AG10803 (cell line): ENCODE results near the gene NR1I2.

Experiments
- DNase-seq: peaks from one replicate; pipeline ENCODE4 v3.0.0; 2010; ENCODE audit warnings: low read depth
- H3K4me3 ChIP-seq: 2 replicates; pipeline ENCODE4 v1.5.1; 2011; ENCODE audit warnings: mild to moderate bottlenecking, low read length, control low read depth
- TF ChIP-seq, protein P1 (sequence below): conservative IDR thresholded peaks from 2 replicates; pipeline ENCODE4 v1.5.1; 2011; ENCODE audit warnings: mild to moderate bottlenecking, low read length, control low read depth, inconsistent platforms

The NR1I2 gene

DNA sequence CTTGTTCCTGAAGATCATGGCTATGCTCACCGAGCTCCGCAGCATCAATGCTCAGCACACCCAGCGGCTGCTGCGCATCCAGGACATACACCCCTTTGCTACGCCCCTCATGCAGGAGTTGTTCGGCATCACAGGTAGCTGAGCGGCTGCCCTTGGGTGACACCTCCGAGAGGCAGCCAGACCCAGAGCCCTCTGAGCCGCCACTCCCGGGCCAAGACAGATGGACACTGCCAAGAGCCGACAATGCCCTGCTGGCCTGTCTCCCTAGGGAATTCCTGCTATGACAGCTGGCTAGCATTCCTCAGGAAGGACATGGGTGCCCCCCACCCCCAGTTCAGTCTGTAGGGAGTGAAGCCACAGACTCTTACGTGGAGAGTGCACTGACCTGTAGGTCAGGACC is 35.2 kb downstream of the NR1I2 start:
- TF ChIP-seq, protein P1, sequence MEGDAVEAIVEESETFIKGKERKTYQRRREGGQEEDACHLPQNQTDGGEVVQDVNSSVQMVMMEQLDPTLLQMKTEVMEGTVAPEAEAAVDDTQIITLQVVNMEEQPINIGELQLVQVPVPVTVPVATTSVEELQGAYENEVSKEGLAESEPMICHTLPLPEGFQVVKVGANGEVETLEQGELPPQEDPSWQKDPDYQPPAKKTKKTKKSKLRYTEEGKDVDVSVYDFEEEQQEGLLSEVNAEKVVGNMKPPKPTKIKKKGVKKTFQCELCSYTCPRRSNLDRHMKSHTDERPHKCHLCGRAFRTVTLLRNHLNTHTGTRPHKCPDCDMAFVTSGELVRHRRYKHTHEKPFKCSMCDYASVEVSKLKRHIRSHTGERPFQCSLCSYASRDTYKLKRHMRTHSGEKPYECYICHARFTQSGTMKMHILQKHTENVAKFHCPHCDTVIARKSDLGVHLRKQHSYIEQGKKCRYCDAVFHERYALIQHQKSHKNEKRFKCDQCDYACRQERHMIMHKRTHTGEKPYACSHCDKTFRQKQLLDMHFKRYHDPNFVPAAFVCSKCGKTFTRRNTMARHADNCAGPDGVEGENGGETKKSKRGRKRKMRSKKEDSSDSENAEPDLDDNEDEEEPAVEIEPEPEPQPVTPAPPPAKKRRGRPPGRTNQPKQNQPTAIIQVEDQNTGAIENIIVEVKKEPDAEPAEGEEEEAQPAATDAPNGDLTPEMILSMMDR = no peak
- H3K4me3 ChIP-seq = no peak overlapping the region
- DNase-seq = no peak

DNA sequence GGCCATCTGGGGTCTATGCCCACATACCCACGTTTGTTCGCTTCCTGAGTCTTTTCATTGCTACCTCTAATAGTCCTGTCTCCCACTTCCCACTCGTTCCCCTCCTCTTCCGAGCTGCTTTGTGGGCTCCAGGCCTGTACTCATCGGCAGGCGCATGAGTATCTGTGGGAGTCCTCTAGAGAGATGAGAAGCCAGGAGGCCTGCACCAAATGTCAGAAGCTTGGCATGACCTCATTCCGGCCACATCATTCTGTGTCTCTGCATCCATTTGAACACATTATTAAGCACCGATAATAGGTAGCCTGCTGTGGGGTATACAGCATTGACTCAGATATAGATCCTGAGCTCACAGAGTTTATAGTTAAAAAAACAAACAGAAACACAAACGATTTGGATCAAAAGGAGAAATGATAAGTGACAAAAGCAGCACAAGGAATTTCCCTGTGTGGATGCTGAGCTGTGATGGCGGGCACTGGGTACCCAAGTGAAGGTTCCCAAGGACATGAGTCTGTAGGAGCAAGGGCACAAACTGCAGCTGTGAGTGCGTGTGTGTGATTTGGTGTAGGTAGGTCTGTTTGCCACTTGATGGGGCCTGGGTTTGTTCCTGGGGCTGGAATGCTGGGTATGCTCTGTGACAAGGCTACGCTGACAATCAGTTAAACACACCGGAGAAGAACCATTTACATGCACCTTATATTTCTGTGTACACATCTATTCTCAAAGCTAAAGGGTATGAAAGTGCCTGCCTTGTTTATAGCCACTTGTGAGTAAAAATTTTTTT is 35.9 kb downstream of the NR1I2 start:
- DNase-seq = no peak
- no peak overlapping the region for H3K4me3 ChIP-seq
- TF ChIP-seq, protein P1 = no peak

DNA sequence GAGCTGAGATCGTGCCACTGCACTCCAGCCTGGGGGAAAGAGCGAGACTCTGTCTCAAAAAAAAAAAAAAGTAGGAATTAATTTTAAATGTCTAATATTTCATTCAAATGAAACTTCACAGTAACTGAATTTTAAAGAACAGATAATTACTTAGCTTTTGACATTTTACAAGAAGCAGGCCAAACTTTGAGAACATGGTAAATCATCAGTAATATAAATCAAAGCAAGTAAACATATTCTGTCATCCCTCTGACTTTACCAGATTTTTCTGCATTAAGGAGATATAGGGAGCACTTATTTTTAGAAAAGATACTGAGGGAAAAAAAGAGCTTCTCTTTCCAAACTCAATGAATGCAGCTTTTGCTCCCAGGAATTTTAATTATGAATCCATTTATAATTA is 37.0 kb downstream of the NR1I2 start:
- TF ChIP-seq, protein P1 = no peak

GRCh38 chr3:119819806-119820205 is 37.9 kb downstream of the NR1I2 start:
- peak; percentile 6 for DNase-seq
- no peak overlapping the region for H3K4me3 ChIP-seq

More for the DNA sequence above, 37.0 kb downstream of the NR1I2 start:
- no peak for DNase-seq
- no peak overlapping the region for H3K4me3 ChIP-seq

GRCh38 chr3:119825820-119826219 is 43.9 kb downstream of the NR1I2 start:
- no peak overlapping the region for H3K4me3 ChIP-seq
- TF ChIP-seq, protein P1 = no peak
- no peak for DNase-seq

More at GRCh38 chr3:119819806-119820205, 37.9 kb downstream of the NR1I2 start:
- TF ChIP-seq, protein P1 = no peak

DNA sequence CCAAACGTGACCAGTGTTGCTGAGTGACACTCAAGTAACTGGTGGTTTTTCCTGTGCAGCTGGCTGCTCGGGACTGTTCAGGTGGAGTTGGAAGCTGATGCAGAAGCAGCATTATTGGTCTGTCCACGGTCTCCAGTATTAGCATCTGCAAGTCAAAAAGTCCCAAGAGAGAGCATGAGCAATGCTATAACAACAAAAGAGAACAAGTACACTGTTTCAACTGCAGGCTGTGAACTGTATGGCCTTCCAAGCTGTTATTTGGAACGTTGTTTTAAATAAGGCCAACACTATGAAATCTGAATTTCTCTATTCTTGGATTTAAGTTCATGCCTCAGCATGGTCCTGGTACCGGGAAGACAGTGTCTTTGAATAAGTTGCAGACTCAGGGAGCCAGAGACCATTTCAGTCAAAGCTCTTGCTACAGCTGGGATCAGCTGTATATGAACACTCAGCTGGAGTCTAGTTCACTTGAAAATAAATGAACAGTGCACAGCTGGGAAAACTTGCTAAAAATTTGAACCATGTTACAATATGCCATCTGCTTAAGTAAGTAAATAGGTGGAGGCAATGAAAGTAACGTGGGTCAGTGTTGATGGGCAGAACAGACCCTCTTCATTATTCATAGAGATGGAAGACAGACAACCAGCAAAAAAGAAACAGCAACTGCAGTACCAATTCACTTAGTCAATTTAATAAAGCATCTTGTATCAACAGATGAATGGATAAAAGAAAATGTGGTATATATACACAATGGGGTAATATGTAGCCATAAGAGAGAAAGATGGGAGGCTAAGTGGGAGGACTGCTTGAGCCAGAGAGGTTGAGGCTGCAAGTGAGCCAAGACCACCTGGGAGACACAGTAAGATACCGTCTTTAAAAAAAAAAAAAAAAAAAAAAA is 45.1 kb downstream of the NR1I2 start:
- no peak for DNase-seq
- no peak overlapping the region for H3K4me3 ChIP-seq
- TF ChIP-seq, protein P1 = no peak
